Peyer's patch (tissue), 4 donors: Measurements from ENCODE around the gene SCYGR2. TPM values are rescaled to one million over a fixed set of nuclear protein-coding genes. Genes with fewer than 3 reads are reported as not detected.

ENCODE experiments used
- DNase-seq, 3 donors: peaks; one replicate each; pipeline ENCODE4 v3.0.0-alpha.2; 2017 to 2019
- H3K27ac ChIP-seq, 4 donors: fragments of 200-600 bp; sonication (generic); one replicate each; pipeline ENCODE4 v1.5.1; 2016 to 2019
- H3K27me3 ChIP-seq, 2 donors: fragments of 200-600 bp; sonication (generic); one replicate each; pipeline ENCODE4 v1.5.1; 2019
- H3K36me3 ChIP-seq, 3 donors: fragments of 200-600 bp; sonication (generic); one replicate each; pipeline ENCODE4 v1.5.1; 2016 to 2019
- H3K4me1 ChIP-seq, 4 donors: fragments of 200-600 bp; sonication (generic); one replicate each; pipeline ENCODE4 v1.5.1; 2016 to 2019
- H3K4me3 ChIP-seq, 4 donors: fragments of 200-600 bp; sonication (generic); 1 replicate in 3 of 4; 2 replicates in 1 of 4; pipeline ENCODE4 v1.5.1; 2016 to 2019; ENCODE audit warnings: mild to moderate bottlenecking in 1 of 4
- H3K9me3 ChIP-seq, 4 donors: fragments of 200-600 bp; sonication (generic); one replicate each; pipeline ENCODE4 v1.5.1; 2016 to 2019; ENCODE audit warnings: mild to moderate bottlenecking in 1 of 4
- POLR2A ChIP-seq, 2 donors: fragments of 450-650 bp; IDR thresholded peaks; one replicate each; pipeline ENCODE4 v1.5.1; 2017; ENCODE audit warnings: antibody characterized with exemption in 2 of 2, mild to moderate bottlenecking in 2 of 2, moderate library complexity in 2 of 2
- total RNA-seq, 4 donors: library from RNA; depleted of rRNA; stranded (reverse); fragments of >200 nt; gene quantifications; one replicate each; pipeline ENCODE4 v1.1.0, GENCODE V29; 2016
- TF ChIP-seq, protein P1 (sequence below), 6 experiments: fragments of 450-650 bp in 4 of 6; fragments of 200-600 bp in 2 of 6; sonication (generic) in 1 of 6; IDR thresholded peaks; one replicate each; pipeline ENCODE4 v1.5.1; 2017 to 2019; ENCODE audit warnings: antibody characterized with exemption in 6 of 6, mild to moderate bottlenecking in 3 of 6, moderate library complexity in 1 of 6

Gene SCYGR2
- total RNA-seq, 4 donors from 2014 or later: not detected

DNA sequence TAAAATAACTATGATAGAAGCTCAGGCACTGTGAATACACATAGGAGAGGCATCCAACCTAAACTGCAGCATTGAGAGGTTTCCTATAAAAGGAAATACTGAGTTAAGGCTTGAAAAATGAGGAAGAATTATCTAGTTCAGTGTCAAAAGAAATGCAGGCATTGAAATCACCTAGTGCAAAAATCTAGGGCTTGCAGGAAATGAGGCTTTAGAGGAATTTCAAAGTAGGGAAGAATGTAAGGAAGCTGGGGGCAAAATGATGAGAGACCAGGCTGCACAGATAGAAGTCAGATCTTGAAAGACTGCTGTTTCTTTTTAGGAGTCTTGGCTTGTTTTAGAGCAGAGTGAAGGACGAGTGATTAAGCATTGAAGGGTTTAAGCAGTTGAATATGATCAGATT is 28.1 kb upstream of the SCYGR2 start:
- Histone ChIP-seq H3K4me1 (no peaks in the 10 kb centered on the region), H3K9me3 (no peaks in the 10 kb centered on the region), H3K27me3 (no peaks in the 10 kb centered on the region), H3K4me3 (no peak overlapping the region), H3K36me3 (no peaks in the 10 kb centered on the region), H3K27ac (no peak overlapping the region)
- no peak for DNase-seq
- TF ChIP-seq POLR2A (IDR thresholded peaks at IDR 0.05): no peak
- TF ChIP-seq, protein P1, sequence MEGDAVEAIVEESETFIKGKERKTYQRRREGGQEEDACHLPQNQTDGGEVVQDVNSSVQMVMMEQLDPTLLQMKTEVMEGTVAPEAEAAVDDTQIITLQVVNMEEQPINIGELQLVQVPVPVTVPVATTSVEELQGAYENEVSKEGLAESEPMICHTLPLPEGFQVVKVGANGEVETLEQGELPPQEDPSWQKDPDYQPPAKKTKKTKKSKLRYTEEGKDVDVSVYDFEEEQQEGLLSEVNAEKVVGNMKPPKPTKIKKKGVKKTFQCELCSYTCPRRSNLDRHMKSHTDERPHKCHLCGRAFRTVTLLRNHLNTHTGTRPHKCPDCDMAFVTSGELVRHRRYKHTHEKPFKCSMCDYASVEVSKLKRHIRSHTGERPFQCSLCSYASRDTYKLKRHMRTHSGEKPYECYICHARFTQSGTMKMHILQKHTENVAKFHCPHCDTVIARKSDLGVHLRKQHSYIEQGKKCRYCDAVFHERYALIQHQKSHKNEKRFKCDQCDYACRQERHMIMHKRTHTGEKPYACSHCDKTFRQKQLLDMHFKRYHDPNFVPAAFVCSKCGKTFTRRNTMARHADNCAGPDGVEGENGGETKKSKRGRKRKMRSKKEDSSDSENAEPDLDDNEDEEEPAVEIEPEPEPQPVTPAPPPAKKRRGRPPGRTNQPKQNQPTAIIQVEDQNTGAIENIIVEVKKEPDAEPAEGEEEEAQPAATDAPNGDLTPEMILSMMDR (IDR thresholded peaks at IDR 0.05): no peak

GRCh38 chr2:227576110-227576509 is 22.6 kb upstream of the SCYGR2 start:
- DNase-seq: no peak
- TF ChIP-seq, protein P1 (IDR thresholded peaks at IDR 0.05): no peak
- no peak for TF ChIP-seq POLR2A (IDR thresholded peaks at IDR 0.05)
- H3K4me3 ChIP-seq: no peak overlapping the region

DNA sequence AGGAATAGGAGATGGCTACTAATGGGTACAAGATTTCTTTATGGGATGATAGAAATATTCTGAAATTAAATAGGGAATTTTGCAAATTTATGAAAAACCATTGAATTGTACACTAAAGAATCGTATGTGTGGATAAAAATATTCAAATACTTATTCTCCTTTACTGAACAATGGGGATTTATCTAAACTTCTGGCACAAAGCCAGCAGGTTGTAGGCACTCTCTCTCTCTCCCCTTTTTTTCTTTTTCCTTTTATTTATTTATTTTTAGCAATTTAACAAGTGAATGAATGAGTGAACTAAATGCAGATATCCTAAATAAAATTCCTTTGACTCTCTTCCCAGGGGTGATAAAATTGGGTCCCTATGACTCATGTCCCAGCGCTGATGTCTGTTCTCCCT is 21.9 kb upstream of the SCYGR2 start:
- Histone ChIP-seq H3K36me3 (no peaks in the 10 kb centered on the region), H3K9me3 (no peaks in the 10 kb centered on the region), H3K4me1 (no peaks in the 10 kb centered on the region), H3K27me3 (no peaks in the 10 kb centered on the region), H3K27ac (no peak overlapping the region), H3K4me3 (no peak overlapping the region)
- DNase-seq: no peak
- TF ChIP-seq, protein P1 (IDR thresholded peaks at IDR 0.05): no peak
- TF ChIP-seq POLR2A (IDR thresholded peaks at IDR 0.05): no peak

More at GRCh38 chr2:227576110-227576509, 22.6 kb upstream of the SCYGR2 start:
- Histone ChIP-seq H3K36me3 (no peaks in the 10 kb centered on the region), H3K4me1 (no peaks in the 10 kb centered on the region), H3K27ac (no peak overlapping the region), H3K9me3 (no peaks in the 10 kb centered on the region), H3K27me3 (no peaks in the 10 kb centered on the region)

DNA sequence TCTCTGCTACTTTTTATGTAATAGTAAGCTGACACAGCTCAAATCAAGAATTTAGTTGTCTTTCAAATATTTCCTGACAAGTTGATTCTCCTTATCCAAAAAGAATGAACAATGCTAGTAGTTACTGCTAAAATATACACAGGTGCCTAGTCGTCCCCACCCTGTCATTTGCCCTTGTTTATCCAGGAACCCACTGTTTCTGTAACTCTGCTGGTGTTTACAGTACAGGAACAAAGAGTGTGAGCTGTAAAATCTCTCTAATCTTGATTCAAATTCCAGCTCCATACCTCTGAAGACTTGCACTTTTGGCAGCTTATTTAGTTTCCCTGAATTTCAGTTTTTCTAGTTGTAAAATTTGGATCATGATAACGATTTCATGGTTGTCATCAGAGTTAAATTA is 21.1 kb upstream of the SCYGR2 start:
- no peak overlapping the region for H3K4me3 ChIP-seq
- no peaks in the 10 kb centered on the region for H3K27me3 ChIP-seq
- TF ChIP-seq, protein P1 (IDR thresholded peaks at IDR 0.05): no peak
- no peak for TF ChIP-seq POLR2A (IDR thresholded peaks at IDR 0.05)
- DNase-seq: no peak
- H3K4me1 ChIP-seq: no peaks in the 10 kb centered on the region
- no peaks in the 10 kb centered on the region for H3K36me3 ChIP-seq
- no peaks in the 10 kb centered on the region for H3K9me3 ChIP-seq
- H3K27ac ChIP-seq: no peak overlapping the region

DNA sequence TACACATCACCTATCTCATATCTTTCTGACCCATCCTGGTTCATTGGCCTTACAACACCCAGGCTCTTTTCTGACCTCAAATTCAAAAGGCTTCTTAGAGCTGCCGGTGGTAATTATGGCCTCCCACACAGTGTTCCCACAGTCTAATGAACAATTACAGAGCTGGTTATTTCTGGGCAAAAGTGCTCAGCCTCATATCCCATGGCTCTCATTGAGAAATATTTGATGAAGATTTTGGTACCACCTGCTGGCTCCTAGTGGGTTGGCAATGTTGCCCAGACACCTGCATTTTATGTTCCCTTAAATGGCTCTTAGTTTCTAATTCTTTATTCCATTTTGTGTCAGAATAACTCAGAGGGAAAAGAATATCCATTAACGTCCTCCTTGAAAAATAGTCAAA is 20.1 kb upstream of the SCYGR2 start:
- no peak for TF ChIP-seq POLR2A (IDR thresholded peaks at IDR 0.05)
- TF ChIP-seq, protein P1 (IDR thresholded peaks at IDR 0.05): no peak
- no peak for DNase-seq
- Histone ChIP-seq H3K36me3 (no peaks in the 10 kb centered on the region), H3K4me3 (no peak overlapping the region), H3K9me3 (no peaks in the 10 kb centered on the region), H3K4me1 (no peaks in the 10 kb centered on the region), H3K27me3 (no peaks in the 10 kb centered on the region), H3K27ac (no peak overlapping the region)

- H3K4me3 ChIP-seq: no peak overlapping the region
- no peaks in the 10 kb centered on the region for H3K36me3 ChIP-seq
- H3K4me1 ChIP-seq: no peaks in the 10 kb centered on the region
- DNase-seq: no peak
- no peak for TF ChIP-seq POLR2A (IDR thresholded peaks at IDR 0.05)
- TF ChIP-seq, protein P1 (IDR thresholded peaks at IDR 0.05): no peak
- H3K27ac ChIP-seq: no peak overlapping the region
- H3K27me3 ChIP-seq: no peaks in the 10 kb centered on the region
- H3K9me3 ChIP-seq: no peaks in the 10 kb centered on the region
Measured at GRCh38 chr2:227579791-227580190, 18.9 kb upstream of the SCYGR2 start.
